ENCODE measurements around the gene ADGRF3. TPM values are rescaled to one million over a fixed set of nuclear protein-coding genes. Genes with fewer than 3 reads are reported as not detected.

ADGRF3 gene
- total and polyA plus RNA-seq, 2 of the 8 experiments (the other 6 are each of a cell fraction or from before 2014, with no cell fraction given) = 0.54 to 0.69 TPM

DNA sequence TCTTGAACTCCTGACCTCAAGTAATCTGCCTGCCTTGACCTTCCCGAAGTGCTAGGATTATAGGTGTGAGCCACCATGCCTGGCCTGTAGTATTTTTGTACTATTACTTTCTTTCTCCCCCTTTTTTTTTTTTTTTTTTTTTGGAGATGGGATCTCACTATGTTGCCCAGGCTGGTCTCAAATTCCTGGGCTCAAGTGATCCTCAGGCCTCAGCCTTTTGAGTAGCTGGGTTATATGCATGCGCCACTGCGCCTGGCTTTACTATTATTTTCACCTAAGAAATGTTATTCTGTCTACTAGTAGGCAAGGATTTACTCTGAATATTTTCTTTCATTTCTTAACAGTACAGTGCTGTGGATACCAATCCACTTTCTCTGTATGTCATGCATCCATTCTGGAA is 17.4 kb upstream of the ADGRF3 start (continued):
- TF ChIP-seq, protein P1, sequence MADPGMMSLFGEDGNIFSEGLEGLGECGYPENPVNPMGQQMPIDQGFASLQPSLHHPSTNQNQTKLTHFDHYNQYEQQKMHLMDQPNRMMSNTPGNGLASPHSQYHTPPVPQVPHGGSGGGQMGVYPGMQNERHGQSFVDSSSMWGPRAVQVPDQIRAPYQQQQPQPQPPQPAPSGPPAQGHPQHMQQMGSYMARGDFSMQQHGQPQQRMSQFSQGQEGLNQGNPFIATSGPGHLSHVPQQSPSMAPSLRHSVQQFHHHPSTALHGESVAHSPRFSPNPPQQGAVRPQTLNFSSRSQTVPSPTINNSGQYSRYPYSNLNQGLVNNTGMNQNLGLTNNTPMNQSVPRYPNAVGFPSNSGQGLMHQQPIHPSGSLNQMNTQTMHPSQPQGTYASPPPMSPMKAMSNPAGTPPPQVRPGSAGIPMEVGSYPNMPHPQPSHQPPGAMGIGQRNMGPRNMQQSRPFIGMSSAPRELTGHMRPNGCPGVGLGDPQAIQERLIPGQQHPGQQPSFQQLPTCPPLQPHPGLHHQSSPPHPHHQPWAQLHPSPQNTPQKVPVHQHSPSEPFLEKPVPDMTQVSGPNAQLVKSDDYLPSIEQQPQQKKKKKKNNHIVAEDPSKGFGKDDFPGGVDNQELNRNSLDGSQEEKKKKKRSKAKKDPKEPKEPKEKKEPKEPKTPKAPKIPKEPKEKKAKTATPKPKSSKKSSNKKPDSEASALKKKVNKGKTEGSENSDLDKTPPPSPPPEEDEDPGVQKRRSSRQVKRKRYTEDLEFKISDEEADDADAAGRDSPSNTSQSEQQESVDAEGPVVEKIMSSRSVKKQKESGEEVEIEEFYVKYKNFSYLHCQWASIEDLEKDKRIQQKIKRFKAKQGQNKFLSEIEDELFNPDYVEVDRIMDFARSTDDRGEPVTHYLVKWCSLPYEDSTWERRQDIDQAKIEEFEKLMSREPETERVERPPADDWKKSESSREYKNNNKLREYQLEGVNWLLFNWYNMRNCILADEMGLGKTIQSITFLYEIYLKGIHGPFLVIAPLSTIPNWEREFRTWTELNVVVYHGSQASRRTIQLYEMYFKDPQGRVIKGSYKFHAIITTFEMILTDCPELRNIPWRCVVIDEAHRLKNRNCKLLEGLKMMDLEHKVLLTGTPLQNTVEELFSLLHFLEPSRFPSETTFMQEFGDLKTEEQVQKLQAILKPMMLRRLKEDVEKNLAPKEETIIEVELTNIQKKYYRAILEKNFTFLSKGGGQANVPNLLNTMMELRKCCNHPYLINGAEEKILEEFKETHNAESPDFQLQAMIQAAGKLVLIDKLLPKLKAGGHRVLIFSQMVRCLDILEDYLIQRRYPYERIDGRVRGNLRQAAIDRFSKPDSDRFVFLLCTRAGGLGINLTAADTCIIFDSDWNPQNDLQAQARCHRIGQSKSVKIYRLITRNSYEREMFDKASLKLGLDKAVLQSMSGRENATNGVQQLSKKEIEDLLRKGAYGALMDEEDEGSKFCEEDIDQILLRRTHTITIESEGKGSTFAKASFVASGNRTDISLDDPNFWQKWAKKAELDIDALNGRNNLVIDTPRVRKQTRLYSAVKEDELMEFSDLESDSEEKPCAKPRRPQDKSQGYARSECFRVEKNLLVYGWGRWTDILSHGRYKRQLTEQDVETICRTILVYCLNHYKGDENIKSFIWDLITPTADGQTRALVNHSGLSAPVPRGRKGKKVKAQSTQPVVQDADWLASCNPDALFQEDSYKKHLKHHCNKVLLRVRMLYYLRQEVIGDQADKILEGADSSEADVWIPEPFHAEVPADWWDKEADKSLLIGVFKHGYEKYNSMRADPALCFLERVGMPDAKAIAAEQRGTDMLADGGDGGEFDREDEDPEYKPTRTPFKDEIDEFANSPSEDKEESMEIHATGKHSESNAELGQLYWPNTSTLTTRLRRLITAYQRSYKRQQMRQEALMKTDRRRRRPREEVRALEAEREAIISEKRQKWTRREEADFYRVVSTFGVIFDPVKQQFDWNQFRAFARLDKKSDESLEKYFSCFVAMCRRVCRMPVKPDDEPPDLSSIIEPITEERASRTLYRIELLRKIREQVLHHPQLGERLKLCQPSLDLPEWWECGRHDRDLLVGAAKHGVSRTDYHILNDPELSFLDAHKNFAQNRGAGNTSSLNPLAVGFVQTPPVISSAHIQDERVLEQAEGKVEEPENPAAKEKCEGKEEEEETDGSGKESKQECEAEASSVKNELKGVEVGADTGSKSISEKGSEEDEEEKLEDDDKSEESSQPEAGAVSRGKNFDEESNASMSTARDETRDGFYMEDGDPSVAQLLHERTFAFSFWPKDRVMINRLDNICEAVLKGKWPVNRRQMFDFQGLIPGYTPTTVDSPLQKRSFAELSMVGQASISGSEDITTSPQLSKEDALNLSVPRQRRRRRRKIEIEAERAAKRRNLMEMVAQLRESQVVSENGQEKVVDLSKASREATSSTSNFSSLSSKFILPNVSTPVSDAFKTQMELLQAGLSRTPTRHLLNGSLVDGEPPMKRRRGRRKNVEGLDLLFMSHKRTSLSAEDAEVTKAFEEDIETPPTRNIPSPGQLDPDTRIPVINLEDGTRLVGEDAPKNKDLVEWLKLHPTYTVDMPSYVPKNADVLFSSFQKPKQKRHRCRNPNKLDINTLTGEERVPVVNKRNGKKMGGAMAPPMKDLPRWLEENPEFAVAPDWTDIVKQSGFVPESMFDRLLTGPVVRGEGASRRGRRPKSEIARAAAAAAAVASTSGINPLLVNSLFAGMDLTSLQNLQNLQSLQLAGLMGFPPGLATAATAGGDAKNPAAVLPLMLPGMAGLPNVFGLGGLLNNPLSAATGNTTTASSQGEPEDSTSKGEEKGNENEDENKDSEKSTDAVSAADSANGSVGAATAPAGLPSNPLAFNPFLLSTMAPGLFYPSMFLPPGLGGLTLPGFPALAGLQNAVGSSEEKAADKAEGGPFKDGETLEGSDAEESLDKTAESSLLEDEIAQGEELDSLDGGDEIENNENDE (IDR thresholded peaks at IDR 0.05; ENCODE audit: insufficient replicate concordance, low read length) = no peak
- no peak for TF ChIP-seq CEBPB (IDR thresholded peaks at IDR 0.05; ENCODE audit: low read depth, low read length)
- TF ChIP-seq JUND (IDR thresholded peaks at IDR 0.05; ENCODE audit: low read length) = no peak
- TF ChIP-seq SIN3A (conservative IDR thresholded peaks at IDR 0.05 in 1 of 2, IDR thresholded peaks at IDR 0.05 in 1 of 2; ENCODE audit: low read depth in 1 of 2, low read length in 2 of 2) = no peak
- no peak for TF ChIP-seq PHF8 (conservative IDR thresholded peaks at IDR 0.05; ENCODE audit: low read depth, low read length)
- TF ChIP-seq TAF1 (IDR thresholded peaks at IDR 0.05; ENCODE audit: low read depth, low read length) = no peak
- no peak for TF ChIP-seq RAD21 (IDR thresholded peaks at IDR 0.05 in 1 of 2, conservative IDR thresholded peaks at IDR 0.05 in 1 of 2; ENCODE audit: low read depth in 2 of 2, low read length in 2 of 2)
- TF ChIP-seq CBX8 (IDR thresholded peaks at IDR 0.05; ENCODE audit: borderline replicate concordance, low read depth, low read length) = no peak
- TF ChIP-seq, protein P2, sequence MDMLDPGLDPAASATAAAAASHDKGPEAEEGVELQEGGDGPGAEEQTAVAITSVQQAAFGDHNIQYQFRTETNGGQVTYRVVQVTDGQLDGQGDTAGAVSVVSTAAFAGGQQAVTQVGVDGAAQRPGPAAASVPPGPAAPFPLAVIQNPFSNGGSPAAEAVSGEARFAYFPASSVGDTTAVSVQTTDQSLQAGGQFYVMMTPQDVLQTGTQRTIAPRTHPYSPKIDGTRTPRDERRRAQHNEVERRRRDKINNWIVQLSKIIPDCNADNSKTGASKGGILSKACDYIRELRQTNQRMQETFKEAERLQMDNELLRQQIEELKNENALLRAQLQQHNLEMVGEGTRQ (IDR thresholded peaks at IDR 0.05; ENCODE audit: low read length) = no peak
- no peak for TF ChIP-seq SP4 (IDR thresholded peaks at IDR 0.05; ENCODE audit: low read length)
- no peak for TF ChIP-seq TAF7 (optimal IDR thresholded peaks at IDR 0.05; ENCODE audit: borderline replicate concordance, low read depth, low read length)
